ENCODE measurements around the gene OLFM2. TPM values are rescaled to one million over a fixed set of nuclear protein-coding genes. Genes with fewer than 3 reads are reported as not detected.
A peak's percentile ranks its signal among the peaks of the same experiment; 100 is the strongest.

The OLFM2 gene
- total RNA-seq, 3 donors from 2014 or later, result 1.4 to 5.7 (median 1.9) TPM

GRCh38 chr19:9901642-9902041, 34.7 kb downstream of the OLFM2 start:
- intact Hi-C loops (cut with DNase I, micrococcal nuclease), result no loop called here
- Histone ChIP-seq H3K36me3 (ENCODE audit: low read depth) (no peaks in the 10 kb centered on the region), H3K4me3 (no peak overlapping the region), H3K4me1 (ENCODE audit: low read depth) (no peaks in the 10 kb centered on the region), H3K9me3 (no peaks in the 10 kb centered on the region)
- no peak for DNase-seq
- TF ChIP-seq CTCF (IDR thresholded peaks at IDR 0.05), result no peak
- no peak for ATAC-seq

- no peaks in the 10 kb centered on the region for H3K9me3 ChIP-seq
- H3K4me3 ChIP-seq, result no peak overlapping the region
- DNase-seq, result no peak
- H3K36me3 ChIP-seq (ENCODE audit: low read depth), result no peaks in the 10 kb centered on the region
- H3K4me1 ChIP-seq (ENCODE audit: low read depth), result no peaks in the 10 kb centered on the region
- no peak for ATAC-seq
- no peak for TF ChIP-seq CTCF (IDR thresholded peaks at IDR 0.05)
- intact Hi-C loops (cut with DNase I, micrococcal nuclease), result no loop called here
These were observed 35.3 kb downstream of the OLFM2 start for GRCh38 chr19:9901020-9901419.

- DNase-seq (no peak), ATAC-seq (no peak)
- H3K4me1 ChIP-seq (ENCODE audit: low read depth), result no peaks in the 10 kb centered on the region
- H3K4me3 ChIP-seq, result no peak overlapping the region
- H3K9me3 ChIP-seq, result no peaks in the 10 kb centered on the region
- no peaks in the 10 kb centered on the region for H3K36me3 ChIP-seq (ENCODE audit: low read depth)
- intact Hi-C loops (cut with DNase I, micrococcal nuclease), result no loop called here
- TF ChIP-seq CTCF (IDR thresholded peaks at IDR 0.05), result no peak
These were observed 44.5 kb downstream of the OLFM2 start for GRCh38 chr19:9891609-9892373.

DNA sequence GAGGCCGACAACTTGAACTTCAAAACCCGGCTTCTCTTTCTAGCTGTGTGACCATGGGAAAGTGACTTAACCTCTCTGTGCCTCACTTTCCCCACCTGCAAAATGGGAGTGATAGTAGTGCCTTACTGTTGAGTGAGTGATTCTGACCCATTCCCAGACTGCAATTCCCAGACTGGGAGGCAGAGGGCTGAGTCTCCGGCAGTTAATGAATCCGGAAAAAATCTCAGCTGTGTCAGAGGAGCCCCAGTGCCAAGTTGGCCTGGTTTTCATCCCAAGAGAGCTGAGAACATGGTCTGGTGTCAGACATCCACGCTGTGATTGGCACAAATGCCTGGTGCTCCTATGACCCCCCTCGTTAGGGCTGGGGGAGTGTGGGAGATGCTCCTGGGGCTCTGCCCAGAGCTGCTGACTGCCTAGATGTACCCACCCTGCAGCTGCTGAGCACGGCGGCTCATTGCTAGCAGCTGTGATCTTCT, 51.2 kb downstream of the OLFM2 start:
- DNase-seq (peak in 1 of 3 donors; percentile 2), ATAC-seq (no peak)
- intact Hi-C loops (cut with DNase I, micrococcal nuclease), result no loop called here
- no peak for TF ChIP-seq CTCF (IDR thresholded peaks at IDR 0.05)
- Histone ChIP-seq H3K36me3 (ENCODE audit: low read depth) (no peaks in the 10 kb centered on the region), H3K9me3 (no peaks in the 10 kb centered on the region), H3K4me3 (no peak overlapping the region), H3K4me1 (ENCODE audit: low read depth) (no peaks in the 10 kb centered on the region)

GRCh38 chr19:9883764-9884163, 52.6 kb downstream of the OLFM2 start:
- TF ChIP-seq CTCF (IDR thresholded peaks at IDR 0.05), result no peak
- DNase-seq (no peak), ATAC-seq (no peak)
- Histone ChIP-seq H3K9me3 (no peaks in the 10 kb centered on the region), H3K4me3 (no peak overlapping the region), H3K36me3 (ENCODE audit: low read depth) (no peaks in the 10 kb centered on the region), H3K4me1 (ENCODE audit: low read depth) (no peaks in the 10 kb centered on the region)
- intact Hi-C loops (cut with DNase I, micrococcal nuclease), result no loop called here

All from mucosa of descending colon (tissue), 3 donors.